ENCODE data around the gene PAPPA2.

The PAPPA2 gene

GRCh38 chr1:176566004-176566975 lies 103.3 kb downstream of the PAPPA2 start:
- H3K27ac ChIP-seq = peak overlapping the region; percentile 48

DNA sequence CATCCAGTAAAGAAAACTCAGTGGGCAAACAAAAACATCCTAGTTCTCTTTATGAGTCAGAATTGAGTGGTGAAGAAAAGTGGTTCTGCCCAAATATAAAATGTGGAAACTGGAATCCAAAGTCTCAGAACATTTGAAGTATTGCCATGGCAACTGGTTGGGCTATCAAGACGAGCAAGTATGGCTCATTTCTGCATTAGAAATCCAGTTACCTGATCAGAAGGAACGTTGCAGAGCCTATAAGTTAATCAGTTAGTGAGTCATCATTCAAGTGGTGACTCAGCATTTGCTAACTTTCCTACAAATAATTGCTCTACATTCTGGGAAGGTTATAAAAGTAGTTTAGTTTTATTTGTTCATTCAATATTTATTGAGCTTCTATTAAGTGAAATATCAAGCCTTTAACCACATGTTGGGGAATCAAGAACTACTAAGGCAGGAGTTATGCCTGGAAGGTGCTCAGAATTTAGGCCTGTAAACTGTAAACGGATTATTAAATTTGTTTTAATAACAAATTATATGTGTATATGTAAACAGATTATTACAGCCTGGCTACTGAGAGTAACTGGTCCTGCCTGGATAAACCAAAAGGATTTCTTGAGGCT lies 104.3 kb downstream of the PAPPA2 start:
- H3K27ac ChIP-seq = peak overlapping the region; percentile 31; the same call in 1 of the 2 replicates
- TF ChIP-seq CTCF (conservative IDR thresholded peaks at IDR 0.05) (no peak), ZFX (IDR thresholded peaks at IDR 0.05) (no peak)

More at GRCh38 chr1:176566004-176566975, 103.3 kb downstream of the PAPPA2 start:
- TF ChIP-seq ZFX (IDR thresholded peaks at IDR 0.05) (no peak), CTCF (conservative IDR thresholded peaks at IDR 0.05) (no peak)

- TF ChIP-seq CTCF (conservative IDR thresholded peaks at IDR 0.05) = no peak
- TF ChIP-seq ZFX (IDR thresholded peaks at IDR 0.05) = no peak
- peak overlapping the region; percentile 7; the same call in 1 of the 2 replicates for H3K27ac ChIP-seq
These were observed 105.2 kb downstream of the PAPPA2 start for GRCh38 chr1:176568185-176568584.

- no peak overlapping the region for H3K27ac ChIP-seq
- TF ChIP-seq ZFX (IDR thresholded peaks at IDR 0.05) (no peak), CTCF (conservative IDR thresholded peaks at IDR 0.05) (no peak)
These were observed 111.8 kb downstream of the PAPPA2 start for GRCh38 chr1:176574756-176575155.

- no peak overlapping the region for H3K27ac ChIP-seq
- TF ChIP-seq CTCF (conservative IDR thresholded peaks at IDR 0.05) (no peak), ZFX (IDR thresholded peaks at IDR 0.05) (no peak)
These were observed 113.0 kb downstream of the PAPPA2 start for GRCh38 chr1:176575991-176576390.

DNA sequence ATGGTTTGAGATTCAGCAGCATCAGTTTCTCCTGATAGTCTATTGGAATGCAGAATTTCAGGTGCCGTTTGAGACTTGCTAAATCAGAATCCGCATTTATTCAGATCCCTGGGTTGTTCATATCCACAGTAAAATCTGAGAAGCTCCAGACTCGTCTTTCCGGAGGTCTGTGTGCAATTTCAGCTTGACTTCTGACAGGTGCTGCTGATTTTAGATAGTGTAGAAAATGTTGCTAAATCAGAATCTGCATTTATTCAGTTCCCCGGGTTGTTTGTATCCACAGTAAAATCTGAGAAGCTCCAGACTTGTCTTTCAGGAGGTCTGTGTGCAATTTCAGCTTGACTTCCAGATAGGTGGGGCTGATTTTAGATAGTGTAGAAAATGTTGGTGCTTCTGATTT lies 113.7 kb downstream of the PAPPA2 start:
- TF ChIP-seq ZFX (IDR thresholded peaks at IDR 0.05) = no peak
- no peak overlapping the region for H3K27ac ChIP-seq

GRCh38 chr1:176577646-176578197 lies 114.7 kb downstream of the PAPPA2 start:
- no peak overlapping the region for H3K27ac ChIP-seq
- TF ChIP-seq CTCF (conservative IDR thresholded peaks at IDR 0.05) = no peak
- no peak for TF ChIP-seq ZFX (IDR thresholded peaks at IDR 0.05)
